ENCODE results near the gene MAST1.
A peak's percentile ranks its signal among the peaks of the same experiment; 100 is the strongest.

Gene MAST1

GRCh38 chr19:12800923-12801465, 37.3 kb upstream of the MAST1 start:
- Histone ChIP-seq H3K4me1 (peaks cover 4% of the 10 kb centered on the region), H3K9me3 (no peaks in the 10 kb centered on the region), H3K36me3 (peaks cover 17% of the 10 kb centered on the region), H3K27me3 (no peaks in the 10 kb centered on the region), H3K4me3 (ENCODE audit: low read depth, low read length) (peak overlapping the region; percentile 96)
- no peak for TF ChIP-seq CTCF (IDR thresholded peaks at IDR 0.05; ENCODE audit: low read depth, low read length)
- no peak for DNase-seq

- H3K27me3 ChIP-seq, result no peaks in the 10 kb centered on the region
- DNase-seq, result peak; percentile 86
- no peaks in the 10 kb centered on the region for H3K9me3 ChIP-seq
- no peaks in the 10 kb centered on the region for H3K4me1 ChIP-seq
- TF ChIP-seq CTCF (IDR thresholded peaks at IDR 0.05; ENCODE audit: low read depth, low read length), result no peak
- H3K36me3 ChIP-seq, result peaks cover 17% of the 10 kb centered on the region
- peak within 1 kb of the TSS; percentile 96 for H3K4me3 ChIP-seq (ENCODE audit: low read depth, low read length)
These were observed 36.6 kb upstream of the MAST1 start, which contains the start of the genes PRDX2 and THSD8 for GRCh38 chr19:12801466-12802266. Gene PRDX2 (minus strand): TSS chr19:12801800. CDS start chr19:12801261, 539 bp downstream. Gene THSD8 (plus strand): TSS chr19:12802069. CDS start chr19:12802072, 3 bp downstream.

- Histone ChIP-seq H3K36me3 (peaks cover 17% of the 10 kb centered on the region), H3K27me3 (no peaks in the 10 kb centered on the region), H3K4me3 (ENCODE audit: low read depth, low read length) (peak overlapping the region; percentile 96), H3K9me3 (no peaks in the 10 kb centered on the region), H3K4me1 (no peaks in the 10 kb centered on the region)
- DNase-seq, result no peak
- TF ChIP-seq CTCF (IDR thresholded peaks at IDR 0.05; ENCODE audit: low read depth, low read length), result no peak
These were observed 35.8 kb upstream of the MAST1 start for GRCh38 chr19:12802267-12803106.

- TF ChIP-seq CTCF (IDR thresholded peaks at IDR 0.05; ENCODE audit: low read depth, low read length), result no peak
- no peaks in the 10 kb centered on the region for H3K4me1 ChIP-seq
- DNase-seq, result no peak
These were observed 34.3 kb upstream of the MAST1 start for GRCh38 chr19:12804051-12804450.

GRCh38 chr19:12806242-12807081, 31.9 kb upstream of the MAST1 start, which contains the start of gene RNASEH2A:
Gene RNASEH2A (plus strand): TSS chr19:12806584. CDS start chr19:12806674, 90 bp downstream.
- H3K9me3 ChIP-seq, result no peaks in the 10 kb centered on the region
- H3K4me1 ChIP-seq, result no peaks in the 10 kb centered on the region
- TF ChIP-seq CTCF (IDR thresholded peaks at IDR 0.05; ENCODE audit: low read depth, low read length), result no peak
- peak within 1 kb of the TSS; percentile 60 for H3K4me3 ChIP-seq (ENCODE audit: low read depth, low read length)
- peak; percentile 97 for DNase-seq
- peaks cover 6% of the 10 kb centered on the region for H3K36me3 ChIP-seq
- H3K27me3 ChIP-seq, result no peaks in the 10 kb centered on the region

More at GRCh38 chr19:12804051-12804450, 34.3 kb upstream of the MAST1 start:
- Histone ChIP-seq H3K27me3 (no peaks in the 10 kb centered on the region), H3K9me3 (no peaks in the 10 kb centered on the region), H3K4me3 (ENCODE audit: low read depth, low read length) (no peak overlapping the region), H3K36me3 (peaks cover 13% of the 10 kb centered on the region)

Measured in BE2C (cell line).